Activated naive CD8-positive, alpha-beta T cell (primary cell): Measurements from ENCODE around the gene AKR1C8.
"Not testable (repeated sequence)": the region's sequence is repeated elsewhere in the genome, so short reads cannot be mapped to it uniquely, and the experiment has no call there.

Experiments used
- H3K27ac Mint-ChIP-seq: one replicate; pipeline ENCODE4 v1.8.0; 2021; ENCODE audit warnings: mixed read lengths
- H3K27me3 Mint-ChIP-seq: one replicate; pipeline ENCODE4 v1.8.0; 2021; ENCODE audit warnings: mixed read lengths
- H3K36me3 Mint-ChIP-seq: one replicate; pipeline ENCODE4 v1.8.0; 2021; ENCODE audit warnings: mixed read lengths
- H3K4me1 Mint-ChIP-seq: one replicate; pipeline ENCODE4 v1.8.0; 2021; ENCODE audit warnings: low read depth, mixed read lengths
- H3K4me3 Mint-ChIP-seq: one replicate; pipeline ENCODE4 v1.8.0; 2021; ENCODE audit warnings: mild to moderate bottlenecking, mixed read lengths
- H3K9me3 Mint-ChIP-seq: one replicate; pipeline ENCODE4 v1.8.0; 2021; ENCODE audit warnings: low read depth, mixed read lengths

AKR1C8 gene

GRCh38 chr10:5195727-5196374, 10.9 kb upstream of the AKR1C8 start:
- no peak overlapping the region for H3K27ac Mint-ChIP-seq
- H3K9me3 Mint-ChIP-seq: no peaks in the 10 kb centered on the region
- H3K36me3 Mint-ChIP-seq: no peaks in the 10 kb centered on the region
- H3K4me3 Mint-ChIP-seq: no peak overlapping the region
- no peaks in the 10 kb centered on the region for H3K27me3 Mint-ChIP-seq
- H3K4me1 Mint-ChIP-seq: no peaks in the 10 kb centered on the region

- no peaks in the 10 kb centered on the region for H3K4me1 Mint-ChIP-seq
- H3K27me3 Mint-ChIP-seq: peaks cover 2% of the 10 kb centered on the region
- H3K9me3 Mint-ChIP-seq: no peaks in the 10 kb centered on the region
- no peak overlapping the region for H3K4me3 Mint-ChIP-seq
- H3K27ac Mint-ChIP-seq: no peak overlapping the region
- no peaks in the 10 kb centered on the region for H3K36me3 Mint-ChIP-seq
Observed at GRCh38 chr10:5194431-5194830, 9.5 kb upstream of the AKR1C8 start.

- no peaks in the 10 kb centered on the region for H3K9me3 Mint-ChIP-seq
- H3K27me3 Mint-ChIP-seq: peaks cover 4% of the 10 kb centered on the region
- no peaks in the 10 kb centered on the region for H3K36me3 Mint-ChIP-seq
- H3K27ac Mint-ChIP-seq: no peak overlapping the region
- no peaks in the 10 kb centered on the region for H3K4me1 Mint-ChIP-seq
- H3K4me3 Mint-ChIP-seq: no peak overlapping the region
Observed at GRCh38 chr10:5188358-5188757, 3.4 kb upstream of the AKR1C8 start.

- Mint-ChIP-seq H3K36me3 (no peaks in the 10 kb centered on the region), H3K4me3 (no peak overlapping the region), H3K27ac (no peak overlapping the region), H3K27me3 (peaks cover 4% of the 10 kb centered on the region), H3K9me3 (no peaks in the 10 kb centered on the region), H3K4me1 (no peaks in the 10 kb centered on the region)
Observed at GRCh38 chr10:5187867-5188266, 2.9 kb upstream of the AKR1C8 start.

- Mint-ChIP-seq H3K4me1 (no peaks in the 10 kb centered on the region), H3K4me3 (no peak overlapping the region), H3K9me3 (no peaks in the 10 kb centered on the region), H3K27me3 (peaks cover 4% of the 10 kb centered on the region), H3K36me3 (no peaks in the 10 kb centered on the region), H3K27ac (no peak overlapping the region)
Observed at GRCh38 chr10:5183923-5184322, 1.0 kb downstream of the AKR1C8 start.

- H3K36me3 Mint-ChIP-seq, H3K4me1 Mint-ChIP-seq, H3K27me3 Mint-ChIP-seq, H3K9me3 Mint-ChIP-seq, H3K27ac Mint-ChIP-seq, H3K4me3 Mint-ChIP-seq: not testable (repeated sequence)
Observed at GRCh38 chr10:5180503-5180902, 4.4 kb downstream of the AKR1C8 start.

- not testable (repeated sequence) for H3K27me3 Mint-ChIP-seq, H3K4me1 Mint-ChIP-seq
Observed at GRCh38 chr10:5175581-5175980, 9.4 kb downstream of the AKR1C8 start.

GRCh38 chr10:5168897-5169420, 16.0 kb downstream of the AKR1C8 start:
- Mint-ChIP-seq H3K27ac (no peak overlapping the region), H3K4me3 (no peak overlapping the region), H3K4me1 (no peaks in the 10 kb centered on the region), H3K27me3 (no peaks in the 10 kb centered on the region), H3K9me3 (peaks cover 21% of the 10 kb centered on the region), H3K36me3 (peaks cover 9% of the 10 kb centered on the region)

More at GRCh38 chr10:5175581-5175980, 9.4 kb downstream of the AKR1C8 start:
- not testable (repeated sequence) for H3K4me3 Mint-ChIP-seq, H3K27ac Mint-ChIP-seq, H3K9me3 Mint-ChIP-seq, H3K36me3 Mint-ChIP-seq

- Mint-ChIP-seq H3K4me1 (no peaks in the 10 kb centered on the region), H3K27me3 (peaks cover 2% of the 10 kb centered on the region), H3K36me3 (peaks cover 17% of the 10 kb centered on the region), H3K27ac (no peak overlapping the region), H3K4me3 (no peak overlapping the region), H3K9me3 (peaks cover 34% of the 10 kb centered on the region)
Observed at GRCh38 chr10:5165738-5166137, 19.2 kb downstream of the AKR1C8 start.

- H3K9me3 Mint-ChIP-seq: peaks cover 33% of the 10 kb centered on the region
- H3K4me3 Mint-ChIP-seq: no peak overlapping the region
- H3K27ac Mint-ChIP-seq: no peak overlapping the region
- peaks cover 2% of the 10 kb centered on the region for H3K27me3 Mint-ChIP-seq
- peaks cover 16% of the 10 kb centered on the region for H3K36me3 Mint-ChIP-seq
- no peaks in the 10 kb centered on the region for H3K4me1 Mint-ChIP-seq
Observed at GRCh38 chr10:5163487-5163886, 21.5 kb downstream of the AKR1C8 start.

- Mint-ChIP-seq H3K9me3 (peaks cover 14% of the 10 kb centered on the region), H3K4me3 (no peak overlapping the region), H3K27ac (no peak overlapping the region), H3K27me3 (peaks cover 2% of the 10 kb centered on the region), H3K4me1 (no peaks in the 10 kb centered on the region), H3K36me3 (peaks cover 8% of the 10 kb centered on the region)
Observed at GRCh38 chr10:5159126-5159525, 25.8 kb downstream of the AKR1C8 start.

GRCh38 chr10:5157501-5157900, 27.4 kb downstream of the AKR1C8 start:
- Mint-ChIP-seq H3K4me3 (no peak overlapping the region), H3K27me3 (no peaks in the 10 kb centered on the region), H3K27ac (no peak overlapping the region), H3K36me3 (peaks cover 2% of the 10 kb centered on the region), H3K9me3 (peaks cover 8% of the 10 kb centered on the region), H3K4me1 (no peaks in the 10 kb centered on the region)

GRCh38 chr10:5155951-5156350, 29.0 kb downstream of the AKR1C8 start:
- Mint-ChIP-seq H3K27me3 (no peaks in the 10 kb centered on the region), H3K4me1 (no peaks in the 10 kb centered on the region)

GRCh38 chr10:5151076-5151475, 33.9 kb downstream of the AKR1C8 start:
- no peaks in the 10 kb centered on the region for H3K4me1 Mint-ChIP-seq
- H3K4me3 Mint-ChIP-seq: no peak overlapping the region
- peaks cover 18% of the 10 kb centered on the region for H3K9me3 Mint-ChIP-seq
- no peak overlapping the region for H3K27ac Mint-ChIP-seq
- H3K27me3 Mint-ChIP-seq: no peaks in the 10 kb centered on the region
- no peaks in the 10 kb centered on the region for H3K36me3 Mint-ChIP-seq

More at GRCh38 chr10:5155951-5156350, 29.0 kb downstream of the AKR1C8 start:
- Mint-ChIP-seq H3K9me3 (peaks cover 3% of the 10 kb centered on the region), H3K27ac (no peak overlapping the region), H3K4me3 (no peak overlapping the region), H3K36me3 (no peaks in the 10 kb centered on the region)

GRCh38 chr10:5148678-5149032, 36.3 kb downstream of the AKR1C8 start:
- H3K4me1 Mint-ChIP-seq: no peaks in the 10 kb centered on the region
- H3K9me3 Mint-ChIP-seq: peaks cover 18% of the 10 kb centered on the region
- no peak overlapping the region for H3K4me3 Mint-ChIP-seq
- H3K36me3 Mint-ChIP-seq: no peaks in the 10 kb centered on the region
- H3K27me3 Mint-ChIP-seq: no peaks in the 10 kb centered on the region
- H3K27ac Mint-ChIP-seq: no peak overlapping the region

- Mint-ChIP-seq H3K9me3 (peaks cover 18% of the 10 kb centered on the region), H3K27me3 (no peaks in the 10 kb centered on the region), H3K27ac (no peak overlapping the region), H3K4me3 (no peak overlapping the region), H3K36me3 (no peaks in the 10 kb centered on the region), H3K4me1 (no peaks in the 10 kb centered on the region)
Observed at GRCh38 chr10:5147981-5148677, 36.8 kb downstream of the AKR1C8 start.
